Ovary (tissue), 9 donors: ENCODE measurements around the gene SH3PXD2A. TPM values are rescaled to one million over a fixed set of nuclear protein-coding genes. Genes with fewer than 3 reads are reported as not detected.
"Not testable (repeated sequence)": the region's sequence is repeated elsewhere in the genome, so short reads cannot be mapped to it uniquely, and the experiment has no call there.

Source experiments
- DNase-seq, 5 donors: peaks; one replicate each; pipeline ENCODE4 v3.0.0-alpha.2; 2019 to 2020
- H3K27ac ChIP-seq, 2 donors: fragments of 200-600 bp; one replicate each; pipeline versions ENCODE4 v1.5.1 to v1.8.0; 2019 to 2022
- H3K27me3 ChIP-seq: fragments of 200-600 bp; one replicate; pipeline ENCODE4 v1.8.0; 2022
- H3K36me3 ChIP-seq: fragments of 200-600 bp; sonication (generic); one replicate; pipeline ENCODE4 v1.5.1; 2019
- H3K4me1 ChIP-seq: one replicate; pipeline ENCODE4 v1.8.1; 2013; ENCODE audit warnings: mild to moderate bottlenecking, moderate library complexity; ENCODE audit not compliant: insufficient read depth
- H3K4me3 ChIP-seq: fragments of 200-600 bp; sonication (generic); one replicate; pipeline ENCODE4 v1.5.1; 2017
- H3K9me3 ChIP-seq, 2 donors: fragments of 200-600 bp in 1 of 2; sonication (generic) in 1 of 2; one replicate each; pipeline versions ENCODE4 v1.5.1 to v1.8.1; 2013 to 2019; ENCODE audit warnings: mild to moderate bottlenecking in 1 of 2, moderate library complexity in 1 of 2
- EP300 ChIP-seq: sonication (generic); formaldehyde crosslinking; IDR thresholded peaks from one replicate; pipeline ENCODE4 v1.6.1; 2017; ENCODE audit warnings: antibody characterized with exemption
- POLR2A ChIP-seq: fragments of 450-650 bp; IDR thresholded peaks from one replicate; pipeline ENCODE4 v1.6.1; 2017; ENCODE audit warnings: antibody characterized with exemption, mild to moderate bottlenecking, moderate library complexity
- WGBS, 3 donors: extraction: QIAGEN DNeasy Blood & Tissue Kit in 1 of 3; methylation state at CpG; one replicate each; pipeline versions ENCODE4 v1.1.5 to v1.1.7; 2013 to 2017; 5-methylcytosine and 5-hydroxymethylcytosine counted together
- intact Hi-C, 4 donors: fragments of 100-400 bp; cut with DNase I; formaldehyde crosslinking; loops; one replicate each; pipeline versions ENCODE4 v1.11.0 to v1.15.1; 2022 to 2023
- polyA plus RNA-seq, 2 donors: library from polyadenylated mRNA; stranded (reverse); fragments of 200-250 nt in 1 of 2; fragments of 350-450 nt in 1 of 2; fragmentation: Illumina TruSeq in 1 of 2; extraction: RNeasy Lipid Tissue Mini Kit (QIAGEN cat#74804) in 1 of 2; gene quantifications; one replicate each; pipeline ENCODE4 v1.2.3, GENCODE V29; 2013 to 2014
- total RNA-seq, 7 donors: library from RNA; depleted of rRNA in 2 of 7; stranded (reverse); fragments of >200 nt in 2 of 7; fragmentation: NEBNext Ultra II Directional in 3 of 7; extraction: Animal tissue kit (Norgen Biotek cat#: 25700) in 3 of 7; gene quantifications; one replicate each; pipeline versions ENCODE4 v1.1.0 to v1.2.4, GENCODE V29; 2016 to 2023
- TF ChIP-seq, protein P1 (sequence below), 3 donors: fragments of 450-650 bp in 2 of 3; fragments of 200-600 bp in 1 of 3; IDR thresholded peaks; one replicate each; pipeline versions ENCODE4 v1.5.1 to v1.8.0; 2016 to 2022; ENCODE audit warnings: antibody characterized with exemption in 3 of 3, mild to moderate bottlenecking in 1 of 3
- donor health status: DM: no; HTN: no; CAD: no; lungs with moderate emphysema.
- donor health status: DM: no; HTN: no; CAD: no.
- donor health status: Bipolar disorder and iron deficiency.
- donor health status: DM: yes; HTN: yes; CAD: no.
- donor health status: DM: no; HTN: no; CAD: no.
- donor health status: DM: yes; HTN: yes; CAD: no.

Gene SH3PXD2A
- total and polyA plus RNA-seq, 9 donors = 15.3 to 82.9 (median 52.2) TPM

DNA sequence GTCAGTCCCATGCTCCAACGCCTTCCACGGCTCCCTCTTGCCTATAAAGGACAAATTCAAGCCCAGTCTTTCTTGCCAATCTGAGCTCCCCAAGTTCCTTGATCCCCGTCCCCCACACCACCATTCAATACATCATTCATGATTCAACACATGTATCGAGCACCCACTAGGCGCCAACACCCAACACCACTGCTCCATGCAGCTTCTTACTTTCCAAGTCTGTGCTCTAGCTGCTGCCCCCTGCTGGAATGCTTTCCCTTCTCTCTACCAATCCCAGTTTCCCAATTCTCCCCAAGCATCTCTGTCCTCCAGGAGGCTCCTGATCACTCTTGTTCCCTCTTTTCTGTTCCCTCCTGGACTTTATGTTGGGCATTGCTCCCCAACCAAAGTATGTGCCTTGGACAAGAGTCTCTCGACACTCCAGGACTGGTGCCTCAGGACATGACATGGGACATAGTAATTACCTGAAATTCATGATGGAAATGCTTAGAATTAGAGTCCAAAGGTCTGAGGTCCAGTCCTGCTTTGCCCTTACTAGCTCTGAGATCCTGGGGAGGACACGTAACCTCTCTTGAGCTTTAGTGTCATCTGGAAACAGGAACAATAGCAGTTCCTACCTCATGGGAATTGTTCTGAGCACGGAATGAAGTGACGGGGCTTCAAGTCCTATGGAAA is 189.2 kb downstream of the SH3PXD2A start:
- Histone ChIP-seq H3K9me3 (no peaks in the 10 kb centered on the region), H3K27me3 (no peaks in the 10 kb centered on the region), H3K36me3 (no peaks in the 10 kb centered on the region), H3K4me3 (no peak overlapping the region), H3K27ac (peak overlapping the region in 1 of 2 donors; percentile 53), H3K4me1 (peaks cover 25% of the 10 kb centered on the region)
- TF ChIP-seq, protein P1, sequence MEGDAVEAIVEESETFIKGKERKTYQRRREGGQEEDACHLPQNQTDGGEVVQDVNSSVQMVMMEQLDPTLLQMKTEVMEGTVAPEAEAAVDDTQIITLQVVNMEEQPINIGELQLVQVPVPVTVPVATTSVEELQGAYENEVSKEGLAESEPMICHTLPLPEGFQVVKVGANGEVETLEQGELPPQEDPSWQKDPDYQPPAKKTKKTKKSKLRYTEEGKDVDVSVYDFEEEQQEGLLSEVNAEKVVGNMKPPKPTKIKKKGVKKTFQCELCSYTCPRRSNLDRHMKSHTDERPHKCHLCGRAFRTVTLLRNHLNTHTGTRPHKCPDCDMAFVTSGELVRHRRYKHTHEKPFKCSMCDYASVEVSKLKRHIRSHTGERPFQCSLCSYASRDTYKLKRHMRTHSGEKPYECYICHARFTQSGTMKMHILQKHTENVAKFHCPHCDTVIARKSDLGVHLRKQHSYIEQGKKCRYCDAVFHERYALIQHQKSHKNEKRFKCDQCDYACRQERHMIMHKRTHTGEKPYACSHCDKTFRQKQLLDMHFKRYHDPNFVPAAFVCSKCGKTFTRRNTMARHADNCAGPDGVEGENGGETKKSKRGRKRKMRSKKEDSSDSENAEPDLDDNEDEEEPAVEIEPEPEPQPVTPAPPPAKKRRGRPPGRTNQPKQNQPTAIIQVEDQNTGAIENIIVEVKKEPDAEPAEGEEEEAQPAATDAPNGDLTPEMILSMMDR (IDR thresholded peaks at IDR 0.05) = no peak
- TF ChIP-seq POLR2A (no peak), EP300 (no peak)
- intact Hi-C loops = loop anchor here in 2 of 4 donors (5.0 to 10.0 kb wide), 2 partner anchors 51 to 54 kb away; no protein-coding TSS in a partner anchor
- peak in 1 of 5 donors; percentile 55 for DNase-seq
- WGBS, 3 donors = 91 to 97% (median 97%) methylated on average over 9 of the region's 9 CpGs

DNA sequence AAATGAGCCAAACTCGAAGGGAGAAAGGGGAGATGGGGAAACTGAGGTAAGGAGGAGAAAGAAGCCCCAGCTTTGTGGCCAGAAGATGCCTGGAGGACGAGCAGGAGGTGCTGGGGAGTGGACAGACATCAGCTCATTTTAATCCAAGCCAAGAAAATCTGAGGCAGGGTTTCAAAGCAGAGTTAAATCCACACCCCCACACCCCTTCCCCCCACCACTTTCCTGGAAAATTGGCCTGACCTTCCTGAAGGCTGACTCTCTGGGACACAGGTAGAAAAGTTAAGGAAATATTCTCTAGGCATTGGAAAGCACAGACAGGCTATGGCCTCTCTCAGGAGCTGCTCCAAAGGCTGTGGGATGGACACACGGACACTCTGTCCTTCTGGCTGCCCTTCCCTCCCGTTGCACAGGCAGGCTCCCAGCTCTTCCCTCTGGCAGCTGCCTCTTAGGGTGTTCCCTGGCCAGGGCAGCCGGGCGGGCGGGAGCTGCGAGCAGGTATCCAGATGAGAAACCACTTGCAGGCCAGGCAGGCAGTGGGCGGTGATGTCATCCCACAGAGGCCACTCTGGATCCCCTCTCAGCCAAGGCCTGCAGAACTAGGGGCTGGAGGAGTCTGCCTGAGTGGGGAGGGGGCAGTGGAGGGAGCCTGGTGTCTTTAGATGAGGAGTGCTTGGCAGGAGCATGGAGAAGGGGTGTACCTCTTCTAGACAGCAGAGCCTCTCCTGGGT is 190.1 kb downstream of the SH3PXD2A start:
- Histone ChIP-seq H3K36me3 (no peaks in the 10 kb centered on the region), H3K27me3 (no peaks in the 10 kb centered on the region), H3K4me3 (no peak overlapping the region), H3K9me3 (no peaks in the 10 kb centered on the region), H3K4me1 (peaks cover 25% of the 10 kb centered on the region), H3K27ac (no peak overlapping the region)
- intact Hi-C loops = loop anchor here in 2 of 4 donors (5.0 to 10.0 kb wide), 2 partner anchors 51 to 53 kb away; no protein-coding TSS in a partner anchor
- TF ChIP-seq EP300 = no peak
- TF ChIP-seq, protein P1 (IDR thresholded peaks at IDR 0.05) = no peak
- no peak for TF ChIP-seq POLR2A
- DNase-seq = no peak
- 53 to 72% (median 71%) methylated on average over 9 of the region's 9 CpGs for WGBS, 3 donors

DNA sequence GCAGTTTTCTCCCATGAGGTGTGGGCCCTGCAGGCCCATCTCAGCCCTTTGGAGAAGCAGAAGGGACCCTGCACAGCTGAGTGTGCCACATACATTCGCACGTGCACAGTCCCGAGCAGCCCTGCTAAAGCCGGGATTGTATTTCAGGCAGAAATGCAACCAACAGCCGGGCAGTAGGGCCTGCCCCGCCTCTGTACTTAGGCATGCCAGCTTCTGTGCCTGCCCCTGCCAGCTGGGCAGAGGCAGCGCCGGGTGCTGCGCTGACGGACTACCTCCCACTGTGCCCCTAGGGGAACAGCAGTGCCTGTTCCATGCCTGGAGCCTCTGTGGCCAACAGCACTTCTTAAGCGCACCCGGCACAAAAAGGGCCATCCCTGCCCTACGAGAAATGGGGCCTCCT is 191.6 kb downstream of the SH3PXD2A start:
- intact Hi-C loops = loop anchor here in 1 of 4 donors (10.0 kb wide), 1 partner anchor 49 kb away; no protein-coding TSS in a partner anchor

DNA sequence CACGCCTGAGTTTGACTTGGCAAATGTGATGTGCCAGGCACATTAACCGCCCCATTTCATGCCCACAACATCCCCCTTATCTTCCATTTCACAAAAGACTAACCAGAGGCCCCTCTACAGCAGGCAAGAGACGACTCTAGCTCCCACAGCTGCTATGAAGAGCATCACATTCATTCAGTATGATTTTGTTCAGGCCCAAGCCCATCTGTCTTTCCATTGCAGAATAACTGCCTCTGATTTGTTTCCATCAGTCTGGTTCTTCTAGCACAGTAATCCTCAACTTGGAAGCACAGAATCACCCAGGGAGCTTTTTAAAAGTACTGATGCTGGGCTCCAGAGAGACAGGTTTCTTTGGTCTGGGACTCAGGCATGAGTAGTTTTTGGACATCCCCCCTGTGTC is 192.1 kb downstream of the SH3PXD2A start:
- Histone ChIP-seq H3K27ac (peak overlapping the region in 1 of 2 donors; percentile 36), H3K4me3 (no peak overlapping the region), H3K9me3 (no peaks in the 10 kb centered on the region), H3K4me1 (peaks cover 21% of the 10 kb centered on the region), H3K27me3 (no peaks in the 10 kb centered on the region), H3K36me3 (no peaks in the 10 kb centered on the region)
- intact Hi-C loops = loop anchor here in 1 of 4 donors (10.0 kb wide), 1 partner anchor 48 kb away; no protein-coding TSS in a partner anchor
- 85 to 92% (median 89%) methylated on average over 3 of the region's 3 CpGs for WGBS, 3 donors
- no peak for DNase-seq
- TF ChIP-seq POLR2A (no peak), EP300 (no peak)
- TF ChIP-seq, protein P1 (IDR thresholded peaks at IDR 0.05) = no peak

More for the DNA sequence above, 191.6 kb downstream of the SH3PXD2A start:
- H3K27me3 ChIP-seq = no peaks in the 10 kb centered on the region
- no peak overlapping the region for H3K27ac ChIP-seq
- DNase-seq = no peak
- no peaks in the 10 kb centered on the region for H3K9me3 ChIP-seq
- peaks cover 25% of the 10 kb centered on the region for H3K4me1 ChIP-seq
- TF ChIP-seq POLR2A = no peak
- TF ChIP-seq EP300 = no peak
- TF ChIP-seq, protein P1 (IDR thresholded peaks at IDR 0.05) = no peak
- H3K4me3 ChIP-seq = no peak overlapping the region
- no peaks in the 10 kb centered on the region for H3K36me3 ChIP-seq
- WGBS, 3 donors = 77 to 89% (median 82%) methylated on average over 13 of the region's 13 CpGs

DNA sequence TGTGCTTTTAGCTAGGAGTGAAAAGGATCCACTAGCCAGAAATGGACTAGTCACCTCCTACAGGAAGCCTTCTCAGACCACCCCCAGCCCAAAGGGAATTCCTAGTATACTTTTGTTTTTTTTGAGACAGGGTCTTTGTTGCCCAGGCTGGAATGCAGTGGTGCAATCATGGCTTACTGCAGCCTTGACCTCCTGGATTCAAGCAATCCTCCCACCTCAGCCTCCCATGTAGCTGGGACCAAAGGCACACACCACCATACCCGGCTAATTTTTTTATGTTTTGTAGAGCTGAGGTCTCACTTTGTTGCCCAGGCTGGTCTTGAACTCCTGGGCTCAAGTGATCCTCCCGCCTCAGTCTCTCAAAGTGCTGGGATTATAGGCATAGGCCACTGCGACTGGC is 192.7 kb downstream of the SH3PXD2A start:
- not testable (repeated sequence) for H3K27me3 ChIP-seq, H3K9me3 ChIP-seq, DNase-seq, H3K36me3 ChIP-seq, H3K4me3 ChIP-seq
- Histone ChIP-seq H3K27ac (peak overlapping the region in 1 of 2 donors; percentile 36), H3K4me1 (peaks cover 15% of the 10 kb centered on the region)
- whole genome bisulfite sequencing, 3 donors = 82 to 93% (median 93%) methylated on average over 3 of the region's 3 CpGs
- intact Hi-C loops = loop anchor here in 1 of 4 donors (10.0 kb wide), 1 partner anchor 48 kb away; no protein-coding TSS in a partner anchor
